Kidney (tissue), 14 donors: ENCODE data around the gene BCAN. TPM values are rescaled to one million over a fixed set of nuclear protein-coding genes. Genes with fewer than 3 reads are reported as not detected.

ENCODE experiments used
- DNase-seq, 5 donors: peaks; one replicate each; pipeline ENCODE4 v3.0.0-alpha.2; 2013 to 2020
- FAIRE-seq: peaks from 2 replicates; lab custom pipeline; 2012; peaks lifted over from hg19 to GRCh38; lab: Jason Lieb, UNC
- H3K27ac ChIP-seq, 2 donors: one replicate each; pipeline ENCODE4 v1.7.0; 2013; ENCODE audit warnings: low read depth in 2 of 2, low read length in 2 of 2, inconsistent platforms in 1 of 2
- H3K27me3 ChIP-seq: one replicate; pipeline ENCODE4 v1.7.1; 2013; ENCODE audit warnings: low read length, inconsistent platforms; ENCODE audit not compliant: control insufficient read depth, insufficient read depth
- H3K36me3 ChIP-seq, 3 donors: one replicate each; pipeline versions ENCODE4 v1.7.0 to v1.7.1; 2013; ENCODE audit warnings: low read length in 3 of 3, control low read depth in 1 of 3, inconsistent platforms in 1 of 3; ENCODE audit not compliant: insufficient read depth in 3 of 3, control insufficient read depth in 2 of 3
- H3K4me1 ChIP-seq, 3 donors: one replicate each; pipeline versions ENCODE4 v1.7.0 to v1.7.1; 2013; ENCODE audit warnings: low read length in 3 of 3, inconsistent platforms in 1 of 3, low read depth in 1 of 3; ENCODE audit not compliant: control insufficient read depth in 2 of 3, insufficient read depth in 2 of 3
- H3K4me3 ChIP-seq, 3 donors: one replicate each; pipeline versions ENCODE4 v1.7.0 to v1.8.1; 2013; ENCODE audit warnings: low read length in 3 of 3, control low read depth in 1 of 3, inconsistent platforms in 1 of 3
- H3K9ac ChIP-seq, 3 donors: one replicate each; pipeline versions ENCODE4 v1.7.0 to v1.7.1; 2013; ENCODE audit warnings: low read length in 3 of 3, control low read depth in 1 of 3, inconsistent platforms in 1 of 3
- H3K9me3 ChIP-seq, 3 donors: one replicate each; pipeline versions ENCODE4 v1.7.0 to v1.7.1; 2013; ENCODE audit warnings: low read length in 3 of 3, control low read depth in 1 of 3, inconsistent platforms in 1 of 3; ENCODE audit not compliant: control insufficient read depth in 2 of 3, insufficient read depth in 1 of 3
- CTCF ChIP-seq: IDR thresholded peaks from 3 replicates; pipeline ENCODE4 v1.5.1; 2012; ENCODE audit warnings: mild to moderate bottlenecking, moderate library complexity, borderline replicate concordance; ENCODE audit not compliant: insufficient read depth; ENCODE audit errors: extremely low read depth
- intact Hi-C: fragments of 100-400 bp; cut with DNase I; formaldehyde crosslinking; loops from one replicate; pipeline ENCODE4 v1.11.1; 2022
- polyA plus RNA-seq: library from polyadenylated mRNA; stranded (reverse); fragments of 350-450 nt; fragmentation: Illumina TruSeq; extraction: RNeasy Lipid Tissue Mini Kit (QIAGEN cat#74804); gene quantifications from one replicate; pipeline ENCODE4 v1.2.3, GENCODE V29; 2014; ENCODE audit warnings: low read depth, low replicate concordance; ENCODE audit not compliant: insufficient read depth
- total RNA-seq: library from RNA; stranded (reverse); fragmentation: NEBNext Ultra II Directional; extraction: Animal tissue kit (Norgen Biotek cat#: 25700); gene quantifications from one replicate; pipeline ENCODE4 v1.2.1, GENCODE V29; 2021
- donor health status: control.
- donor health status: control.
- donor health status: control.
- donor health status: control.
- donor health status: control.
- donor health status: DM: yes; HTN: yes; CAD: no.
- donor health status: Normal renal cell carcinoma (clear cell type).

Gene BCAN
- total and polyA plus RNA-seq, 2 donors from 2014 or later, result 0.19 to 0.45 TPM

GRCh38 chr1:156662005-156662799, 20.3 kb downstream of the BCAN start:
- FAIRE-seq, result no peak
- Histone ChIP-seq H3K9me3 (no peaks in the 10 kb centered on the region), H3K4me1 (peaks cover 2 to 41% (median 29%) of the 10 kb centered on the region in 3 donors), H3K27ac (peak overlapping the region; percentile 65 to 71), H3K4me3 (no peak overlapping the region), H3K27me3 (peaks cover 3% of the 10 kb centered on the region), H3K9ac (peak overlapping the region in 1 of 3 donors; percentile 34), H3K36me3 (no peaks in the 10 kb centered on the region)
- peak in 1 of 5 donors; percentile 46 for DNase-seq
- TF ChIP-seq CTCF, result no peak
- intact Hi-C loops, result no loop called here

- intact Hi-C loops, result no loop called here
- H3K4me3 ChIP-seq, result no peak overlapping the region
- peaks cover 2 to 39% (median 28%) of the 10 kb centered on the region in 3 donors for H3K4me1 ChIP-seq
- H3K9me3 ChIP-seq, result no peaks in the 10 kb centered on the region
- peak overlapping the region in 1 of 3 donors; percentile 34 for H3K9ac ChIP-seq
- no peak for DNase-seq
- peaks cover 3% of the 10 kb centered on the region for H3K27me3 ChIP-seq
- no peak for FAIRE-seq
- peak overlapping the region; percentile 13 to 65 for H3K27ac ChIP-seq
- no peaks in the 10 kb centered on the region for H3K36me3 ChIP-seq
- TF ChIP-seq CTCF, result no peak
Measured at GRCh38 chr1:156662800-156663055, 20.8 kb downstream of the BCAN start.

DNA sequence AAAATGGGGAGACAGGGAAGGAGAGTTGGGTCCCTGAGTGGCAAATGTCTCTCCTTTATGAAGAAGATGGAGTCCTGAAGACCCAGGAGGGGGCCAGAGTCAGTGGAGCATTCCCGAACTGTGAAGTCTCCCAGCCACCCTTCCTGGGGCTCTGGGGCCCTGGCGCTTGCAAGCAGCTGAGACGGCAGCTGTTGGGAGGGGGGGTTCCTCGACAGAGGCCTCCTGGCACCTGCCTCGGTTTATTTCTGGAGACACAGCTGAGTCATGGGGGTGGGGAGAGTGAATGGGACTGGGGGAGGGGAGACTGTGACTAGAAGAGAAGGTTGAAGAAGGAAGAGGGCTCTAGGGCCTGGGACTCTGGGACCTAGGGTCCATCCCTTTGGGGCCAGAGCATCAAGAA, 21.3 kb downstream of the BCAN start:
- peaks cover under 1% of the 10 kb centered on the region for H3K27me3 ChIP-seq
- H3K27ac ChIP-seq, result peak overlapping the region; percentile 65 to 84
- H3K4me3 ChIP-seq, result no peak overlapping the region
- intact Hi-C loops, result no loop called here
- peak overlapping the region in 1 of 3 donors; percentile 34 for H3K9ac ChIP-seq
- peaks cover 2 to 43% (median 28%) of the 10 kb centered on the region in 3 donors for H3K4me1 ChIP-seq
- DNase-seq (peak in 2 of 5 donors; percentile 24 to 59), FAIRE-seq (no peak)
- H3K9me3 ChIP-seq, result no peaks in the 10 kb centered on the region
- no peak for TF ChIP-seq CTCF
- no peaks in the 10 kb centered on the region for H3K36me3 ChIP-seq
